ENCODE measurements around the gene METTL1.
A peak's percentile ranks its signal among the peaks of the same experiment; 100 is the strongest.
"Not testable (repeated sequence)": the region's sequence is repeated elsewhere in the genome, so short reads cannot be mapped to it uniquely, and the experiment has no call there.

METTL1 gene

DNA sequence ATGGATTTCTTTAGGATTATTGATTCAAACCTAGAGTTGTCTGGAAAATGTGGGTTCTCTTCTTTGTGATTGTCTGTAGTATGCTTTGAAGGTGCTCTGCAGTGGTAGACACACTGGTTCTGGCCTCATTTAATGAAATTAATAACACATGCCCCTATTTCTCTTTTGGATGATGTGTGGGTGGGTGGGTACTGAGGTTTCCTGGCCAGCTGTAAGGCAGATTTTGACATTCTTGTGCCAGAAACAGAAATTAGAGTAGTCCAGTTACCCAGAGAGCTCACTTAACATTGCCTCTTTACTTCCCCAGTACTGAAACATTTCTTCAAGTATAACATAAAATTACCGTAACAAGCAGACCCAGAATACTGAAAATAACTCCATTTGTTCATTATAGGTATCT is 25.1 kb upstream of the METTL1 start:
- no peak for DNase-seq

- DNase-seq = no peak
Measured at GRCh38 chr12:57795354-57795753, 23.4 kb upstream of the METTL1 start.

DNA sequence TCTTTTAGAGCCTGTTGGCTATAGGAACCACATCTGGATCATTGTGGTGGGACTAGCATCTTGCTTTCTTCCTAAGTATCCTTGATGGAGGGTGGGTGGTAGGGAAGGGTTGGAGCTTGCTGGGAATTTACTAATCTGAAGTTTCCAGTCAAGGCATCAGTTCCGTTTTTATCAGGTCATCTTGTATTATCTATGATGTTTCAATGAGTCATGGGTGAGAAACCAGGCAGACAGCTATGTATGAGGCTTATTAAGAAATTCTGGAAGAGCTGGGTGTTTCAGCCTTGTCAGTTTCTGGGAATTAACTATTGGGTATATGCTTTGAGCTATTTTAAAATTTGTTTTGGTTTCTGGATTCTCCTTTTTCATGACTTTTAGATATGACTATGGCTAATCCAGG is 22.0 kb upstream of the METTL1 start:
- no peak for DNase-seq

DNA sequence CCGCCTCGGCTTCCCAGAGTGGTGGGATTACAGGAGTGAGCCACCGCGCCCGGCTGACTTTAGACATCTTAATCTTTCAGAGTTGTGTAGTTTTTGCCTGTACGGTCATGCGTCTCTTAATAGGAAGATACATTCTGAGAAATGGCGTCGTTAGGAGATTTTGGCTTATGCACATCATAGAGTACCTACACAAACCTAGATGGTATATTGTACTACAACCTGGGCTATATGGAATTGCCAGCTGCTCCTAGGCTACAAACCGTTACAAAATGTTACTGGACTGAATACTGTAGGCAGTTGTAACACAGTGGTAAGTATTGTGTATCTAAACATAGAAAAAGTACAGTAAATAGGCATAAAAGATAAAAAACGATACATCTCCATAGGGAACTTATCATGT is 12.0 kb upstream of the METTL1 start:
- no peak for DNase-seq

DNA sequence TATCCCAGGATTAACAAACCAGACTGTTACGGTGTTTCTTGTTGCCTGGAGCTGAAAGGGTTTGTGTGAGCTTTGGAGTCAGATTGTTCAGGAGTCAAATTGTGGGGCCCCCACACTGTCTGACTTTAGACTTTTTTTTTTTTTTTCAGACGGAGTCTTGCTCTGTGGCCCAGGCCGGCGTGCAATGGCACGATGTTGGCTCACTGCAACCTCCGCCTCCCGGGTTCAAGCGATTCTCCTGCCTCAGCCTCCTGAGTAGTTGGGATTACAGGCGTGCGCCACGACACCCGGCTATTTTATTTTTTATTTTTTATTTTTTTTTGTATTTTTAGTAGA is 11.5 kb upstream of the METTL1 start:
- no peak for DNase-seq

DNA sequence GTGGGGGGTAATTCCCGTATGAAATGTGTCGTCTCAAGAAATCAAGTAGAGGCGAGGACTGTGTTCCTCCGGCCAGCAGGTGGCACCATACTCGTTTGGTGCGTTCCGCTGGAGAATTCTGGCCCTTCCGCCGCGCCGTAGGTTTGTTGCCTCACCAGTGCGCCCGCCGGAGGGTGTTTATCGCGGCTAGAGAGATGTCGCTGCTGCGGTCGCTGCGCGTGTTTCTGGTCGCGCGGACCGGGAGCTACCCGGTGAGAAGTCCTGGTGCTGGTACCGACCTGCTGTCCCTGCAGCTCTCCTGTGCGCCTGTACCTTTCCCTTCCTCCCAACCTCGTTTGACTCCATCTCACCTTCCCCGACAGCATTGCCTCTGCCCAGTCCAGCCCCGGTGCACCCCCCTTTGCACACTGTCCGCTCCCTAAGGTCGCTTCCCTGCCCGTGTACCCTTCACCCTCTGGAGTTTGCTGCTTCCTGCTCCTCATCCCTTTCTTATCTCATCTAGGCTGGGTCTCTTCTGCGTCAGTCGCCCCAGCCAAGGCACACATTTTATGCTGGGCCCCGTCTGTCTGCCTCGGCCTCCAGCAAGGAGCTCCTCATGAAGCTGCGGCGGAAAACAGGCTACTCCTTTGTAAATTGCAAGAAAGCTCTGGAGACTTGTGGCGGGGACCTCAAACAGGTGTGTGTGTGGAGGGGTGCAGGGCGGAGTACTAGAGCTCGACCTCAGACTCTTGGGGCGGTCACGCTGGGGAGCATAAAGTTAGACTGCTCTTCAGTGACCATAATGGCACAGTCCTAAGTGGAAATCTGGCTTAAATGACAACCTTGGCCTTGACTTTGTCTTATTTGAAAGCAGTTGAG is 10.9 kb upstream of the METTL1 start, which contains the start of gene TSFM:
Gene TSFM, plus strand, starts transcription at position 180 of the 858 bp plus-strand sequence. Its CDS starts 15 bp downstream, at position 195.
- peak; percentile 84 for DNase-seq

DNA sequence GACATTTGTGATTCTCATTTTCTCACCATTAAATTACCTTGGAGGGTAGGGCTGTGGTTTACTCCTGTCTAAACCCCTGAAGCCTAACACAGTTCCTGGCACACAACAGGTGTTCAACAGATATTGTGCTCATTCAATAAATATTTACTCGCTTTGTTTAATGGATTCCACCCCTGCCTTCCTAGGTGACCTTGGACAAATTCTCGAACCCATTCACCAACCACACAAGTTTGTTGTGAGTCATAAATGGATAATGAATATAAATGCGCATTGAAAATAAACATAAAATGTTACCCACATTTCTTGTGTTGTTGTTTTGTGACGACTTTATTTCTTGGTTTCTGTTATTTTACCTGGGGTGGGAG is 10.3 kb upstream of the METTL1 start:
- no peak for DNase-seq

DNA sequence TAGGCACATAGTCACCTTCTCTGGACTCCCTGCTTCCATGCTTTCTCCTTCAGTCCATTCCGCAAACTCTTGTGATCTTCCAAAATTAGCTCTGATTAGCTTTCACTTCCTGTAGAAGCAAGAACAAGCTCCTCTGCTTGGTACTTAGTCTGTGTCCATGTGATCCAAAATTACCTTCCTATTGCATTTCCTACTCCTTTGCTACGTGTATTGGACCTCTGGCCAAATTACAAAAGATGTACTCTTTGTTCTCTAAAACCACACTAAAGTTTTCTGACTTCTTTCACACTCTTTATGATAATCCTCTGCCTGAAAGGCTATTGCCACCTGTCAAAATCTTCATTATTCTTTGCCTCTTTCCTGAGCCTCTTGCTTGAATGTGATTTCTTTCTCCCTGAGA is 9.9 kb upstream of the METTL1 start:
- no peak for DNase-seq

GRCh38 chr12:57781244-57781643 is 9.3 kb upstream of the METTL1 start:
- DNase-seq = no peak

DNA sequence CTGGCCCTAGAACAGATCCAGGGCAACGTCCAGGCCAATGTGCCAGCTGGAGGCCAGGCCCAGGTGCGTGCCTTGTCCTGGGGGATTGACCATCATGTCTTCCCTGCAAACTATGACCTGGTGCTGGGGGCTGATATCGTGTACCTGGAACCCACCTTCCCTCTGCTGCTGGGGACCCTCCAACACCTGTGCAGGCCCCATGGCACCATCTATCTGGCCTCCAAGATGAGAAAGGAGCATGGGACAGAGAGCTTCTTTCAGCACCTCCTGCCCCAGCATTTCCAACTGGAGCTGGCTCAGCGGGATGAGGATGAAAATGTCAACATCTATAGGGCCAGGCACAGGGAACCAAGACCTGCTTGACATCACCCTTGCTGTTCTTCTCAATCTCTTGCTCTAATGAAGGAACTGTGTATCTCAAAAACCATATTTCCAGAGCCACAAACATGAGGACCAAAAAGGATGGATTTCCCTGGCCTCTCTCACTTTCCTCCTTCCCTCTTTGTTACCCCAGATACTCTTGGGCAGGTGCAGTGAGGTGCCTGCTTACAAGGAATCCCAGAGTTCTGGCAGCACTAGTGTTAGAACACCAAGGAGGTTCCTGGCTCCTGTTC is 8.5 kb upstream of the METTL1 start:
- no peak for DNase-seq

- no peak for DNase-seq
Measured at GRCh38 chr12:57779736-57780135, 7.8 kb upstream of the METTL1 start.

GRCh38 chr12:57777911-57778310 is 6.0 kb upstream of the METTL1 start:
- DNase-seq = no peak

- DNase-seq = no peak
Measured at GRCh38 chr12:57777367-57777766, 5.5 kb upstream of the METTL1 start.

DNA sequence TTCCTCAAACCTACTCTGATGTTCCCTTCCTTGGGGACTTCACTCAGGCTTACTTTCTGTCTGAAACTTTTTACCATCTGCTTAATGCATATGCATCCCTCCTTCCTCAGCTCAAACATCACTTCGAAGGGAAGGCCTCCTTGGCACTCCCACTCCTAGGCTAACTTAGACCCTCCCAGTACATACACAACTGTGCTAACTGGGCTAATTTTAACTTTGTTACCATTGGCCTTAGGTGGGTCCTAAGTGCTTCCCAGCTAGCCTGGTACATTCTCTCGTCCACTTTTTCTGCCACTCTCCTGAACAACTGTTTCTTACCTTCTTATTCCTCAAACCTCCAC is 4.3 kb upstream of the METTL1 start:
- DNase-seq = no peak

GRCh38 chr12:57775563-57776246 is 3.8 kb upstream of the METTL1 start:
- no peak for DNase-seq

DNA sequence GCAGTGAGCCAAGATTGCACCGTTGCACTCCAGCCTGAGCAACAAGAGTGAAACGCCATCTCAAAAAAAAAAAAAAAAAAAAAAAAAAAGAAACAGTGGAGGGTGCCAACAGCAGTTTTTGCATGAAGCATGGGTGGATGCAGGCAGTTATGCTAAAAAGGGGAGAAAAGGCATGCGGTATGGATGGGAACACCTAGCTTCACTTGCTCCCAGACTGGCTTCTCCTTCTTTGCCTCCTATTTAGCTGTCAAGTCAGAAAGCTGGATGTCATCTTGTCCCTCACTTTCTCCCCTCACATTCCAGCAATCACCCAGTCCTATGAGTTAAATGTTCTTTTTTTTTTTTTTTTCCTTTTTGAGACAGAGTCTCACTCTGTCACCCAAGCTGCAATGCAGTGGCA is 3.1 kb upstream of the METTL1 start:
- DNase-seq = no peak

DNA sequence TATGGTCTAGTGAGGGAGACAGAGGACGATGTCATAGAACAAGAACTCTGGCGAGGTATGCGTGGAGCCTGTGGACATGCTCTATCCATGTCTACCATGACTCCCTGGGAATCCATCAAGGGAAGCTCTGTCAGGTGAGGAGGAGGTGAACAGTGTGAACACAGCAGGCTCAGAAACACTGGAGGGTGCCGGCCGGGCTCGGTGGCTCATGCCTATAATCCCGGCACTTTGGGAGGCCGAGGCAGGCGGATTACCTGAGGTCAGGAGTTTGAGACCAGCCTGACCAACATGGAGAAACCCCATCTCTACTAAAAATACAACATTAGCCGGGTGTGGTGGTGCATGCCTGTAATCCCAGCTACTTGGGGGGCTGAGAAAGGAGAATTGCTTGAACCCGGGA is 2.7 kb upstream of the METTL1 start:
- DNase-seq = not testable (repeated sequence)

GRCh38 chr12:57772429-57773322 is 771 bp upstream of the METTL1 start, which contains the start of gene EEF1AKMT3:
Gene EEF1AKMT3, plus strand, starts transcription at chr12:57772614. Its CDS starts 111 bp downstream, at chr12:57772725.
- peak; percentile 27 for DNase-seq

- DNase-seq = no peak
Measured at GRCh38 chr12:57771236-57771872, 551 bp downstream of the METTL1 start.

- no peak for DNase-seq
Measured at GRCh38 chr12:57770734-57771133, 1.2 kb downstream of the METTL1 start.

- DNase-seq = no peak
Measured at GRCh38 chr12:57769594-57769993, 2.3 kb downstream of the METTL1 start.

GRCh38 chr12:57767876-57768275 is 4.0 kb downstream of the METTL1 start:
- DNase-seq = no peak
